DMS114 treated with DMSO at 0.1 percent for 48 hours (cell line): Measurements from ENCODE around the gene HPCAL1.

Source experiments
- DNase-seq: peaks from one replicate; lab custom pipeline; 2025; ENCODE audit not compliant: unreplicated experiment; lab: John Stamatoyannopoulos, UW

HPCAL1 gene

DNA sequence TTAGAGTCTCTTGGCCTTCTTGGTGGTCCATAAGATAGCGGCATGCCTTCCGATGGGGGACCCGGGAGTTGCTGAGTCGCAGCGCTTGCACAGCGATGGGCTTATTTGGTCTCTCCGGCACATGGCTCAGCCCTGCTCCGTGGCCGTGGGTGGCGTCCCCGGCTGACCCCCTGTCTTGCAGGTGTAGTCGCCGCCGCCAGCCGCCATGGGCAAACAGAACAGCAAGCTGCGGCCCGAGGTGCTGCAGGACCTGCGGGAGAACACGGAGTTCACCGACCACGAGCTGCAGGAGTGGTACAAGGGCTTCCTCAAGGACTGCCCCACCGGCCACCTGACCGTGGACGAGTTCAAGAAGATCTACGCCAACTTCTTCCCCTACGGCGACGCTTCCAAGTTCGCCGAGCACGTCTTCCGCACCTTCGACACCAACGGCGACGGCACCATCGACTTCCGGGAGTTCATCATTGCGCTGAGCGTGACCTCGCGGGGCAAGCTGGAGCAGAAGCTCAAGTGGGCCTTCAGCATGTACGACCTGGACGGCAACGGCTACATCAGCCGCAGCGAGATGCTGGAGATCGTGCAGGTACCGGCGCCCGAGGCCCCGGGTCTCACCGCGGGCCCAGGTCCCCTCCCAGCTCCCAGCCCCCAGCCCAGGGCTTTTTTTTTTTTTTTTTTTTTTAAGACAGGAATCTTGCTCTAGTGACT lies 117.0 kb downstream of the HPCAL1 start:
- DNase-seq = no peak

DNA sequence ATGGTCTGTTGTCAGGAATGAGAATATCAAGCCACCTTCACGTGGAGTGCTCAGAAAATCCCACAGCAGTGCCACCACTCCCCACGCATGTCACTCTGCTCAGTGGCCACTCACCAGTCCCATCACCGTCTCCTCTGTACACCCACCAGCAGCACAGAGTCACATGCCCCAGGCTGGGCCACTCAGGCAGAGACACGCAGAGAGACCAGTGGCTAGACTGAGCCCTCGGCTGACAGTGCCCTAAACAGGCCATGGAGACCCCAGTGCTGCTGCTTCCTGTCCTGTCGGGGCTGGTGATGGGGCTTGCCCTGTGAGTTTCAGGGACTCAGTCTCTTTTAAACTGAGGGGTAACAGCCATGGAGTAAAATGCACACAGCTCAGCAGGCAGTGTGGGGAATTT lies 119.5 kb downstream of the HPCAL1 start:
- no peak for DNase-seq

DNA sequence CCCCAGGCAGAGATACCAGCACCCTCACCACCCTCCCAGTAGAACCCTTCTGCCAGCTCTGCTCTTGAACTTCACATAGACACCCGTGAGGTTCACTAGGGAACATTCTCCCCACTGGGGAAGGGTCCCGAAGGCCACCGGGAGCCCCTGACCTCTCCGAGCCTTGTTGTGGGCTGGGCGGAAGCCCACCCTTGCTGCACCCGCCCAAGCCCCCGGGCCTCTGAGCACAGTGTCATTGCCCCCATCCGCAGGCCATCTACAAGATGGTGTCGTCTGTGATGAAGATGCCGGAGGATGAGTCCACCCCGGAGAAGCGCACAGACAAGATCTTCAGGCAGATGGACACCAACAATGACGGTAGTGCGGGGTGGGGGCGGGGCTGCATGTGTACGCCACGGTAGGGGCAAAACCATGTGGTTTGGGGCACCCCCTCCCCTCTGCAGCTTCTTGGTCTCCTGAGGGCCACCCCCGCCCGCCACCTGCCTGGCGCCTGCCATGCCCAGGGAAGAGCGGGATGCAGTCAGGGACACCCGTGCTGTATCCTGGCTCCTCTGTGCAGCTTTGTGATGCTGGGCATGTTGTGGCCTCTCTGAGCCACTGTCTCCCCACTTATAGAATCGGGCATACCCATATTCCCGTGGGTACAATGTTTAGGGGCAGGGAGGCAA lies 120.2 kb downstream of the HPCAL1 start:
- DNase-seq = no peak

DNA sequence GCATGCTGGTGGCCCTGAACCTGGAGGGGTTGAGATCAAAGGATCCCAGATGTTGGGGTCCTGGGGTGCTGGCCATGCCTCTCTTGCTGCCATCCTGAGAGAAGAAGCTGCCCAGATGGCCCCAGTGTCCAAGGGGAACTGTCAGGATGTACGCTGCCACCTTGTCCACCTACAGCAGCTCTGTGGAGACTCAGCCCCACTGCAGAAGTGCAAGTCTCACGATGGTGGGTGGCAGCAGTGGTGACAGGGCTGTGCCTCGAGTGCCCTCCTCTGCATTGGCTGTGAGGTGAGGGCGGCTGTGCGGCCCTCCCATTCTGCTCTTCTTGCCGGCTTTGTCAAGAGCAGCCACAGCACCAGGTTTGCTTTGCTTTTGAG lies 120.7 kb downstream of the HPCAL1 start:
- no peak for DNase-seq

DNA sequence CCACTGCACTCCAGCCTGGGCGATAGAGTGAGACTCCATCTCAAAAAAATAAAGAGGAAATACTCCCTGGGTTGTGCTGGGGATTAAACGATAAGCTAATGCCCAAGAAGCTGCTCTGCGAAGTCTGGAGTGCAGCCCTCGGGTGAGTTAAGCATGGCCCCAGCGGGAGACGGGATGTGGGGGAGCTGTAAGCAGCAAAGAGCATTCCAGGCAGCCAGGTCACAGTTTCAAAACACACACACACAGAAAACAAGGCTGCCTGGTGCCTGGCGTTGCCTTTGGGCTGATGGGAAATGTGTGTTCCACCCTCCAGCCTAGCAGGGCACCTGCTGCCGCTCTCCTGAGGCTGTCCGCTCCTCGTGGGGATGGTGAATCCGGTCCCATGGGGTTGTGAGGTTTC lies 121.3 kb downstream of the HPCAL1 start:
- DNase-seq = no peak

DNA sequence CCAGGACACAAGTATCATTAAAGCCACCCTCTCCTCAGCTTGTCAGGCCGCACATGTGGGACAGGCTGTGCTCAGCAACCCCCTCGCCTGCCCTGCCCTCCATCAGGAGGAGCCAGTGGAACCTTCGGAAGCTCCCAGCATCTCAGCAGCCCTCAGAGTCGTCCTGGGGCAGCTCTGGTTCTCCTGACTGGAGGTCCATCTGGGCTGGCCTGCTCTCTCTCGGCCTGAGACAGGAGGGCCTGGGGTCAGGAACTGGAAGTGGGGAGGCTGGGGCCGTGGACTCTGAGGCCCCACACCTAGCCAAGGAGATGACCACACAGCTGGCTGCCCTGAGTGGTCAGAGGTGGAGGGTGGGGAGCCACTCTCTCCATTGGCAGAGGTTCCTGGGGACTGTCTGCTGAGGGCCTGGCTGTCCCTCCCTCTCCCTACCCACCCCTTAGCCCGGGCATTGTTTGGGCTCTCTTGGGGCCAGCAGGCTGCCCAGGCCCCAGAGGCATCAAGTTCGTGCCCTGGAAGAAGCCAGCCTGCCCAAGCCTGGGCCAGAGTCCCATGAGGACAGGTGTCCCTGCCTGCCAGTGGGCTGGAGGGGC lies 122.3 kb downstream of the HPCAL1 start:
- DNase-seq = no peak

DNA sequence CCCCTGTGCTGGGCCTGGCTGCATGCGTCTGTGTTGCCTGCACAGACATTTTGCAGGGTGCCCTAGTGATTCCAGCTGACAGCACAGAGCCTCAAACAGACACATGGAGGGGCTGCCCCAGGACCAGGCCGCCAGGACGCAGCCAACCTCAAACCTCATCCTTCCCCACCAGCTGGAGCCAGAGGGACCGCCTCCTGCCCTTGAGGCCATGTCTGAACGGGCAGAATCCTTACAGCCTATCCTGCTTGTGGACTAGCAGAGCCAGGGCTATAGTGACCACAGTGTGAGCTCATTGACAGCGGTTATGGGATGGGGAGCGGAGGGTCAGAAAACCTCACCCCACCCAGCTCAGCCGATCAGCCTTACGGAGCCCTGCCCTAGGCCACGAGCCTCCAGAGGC lies 123.0 kb downstream of the HPCAL1 start:
- no peak for DNase-seq

DNA sequence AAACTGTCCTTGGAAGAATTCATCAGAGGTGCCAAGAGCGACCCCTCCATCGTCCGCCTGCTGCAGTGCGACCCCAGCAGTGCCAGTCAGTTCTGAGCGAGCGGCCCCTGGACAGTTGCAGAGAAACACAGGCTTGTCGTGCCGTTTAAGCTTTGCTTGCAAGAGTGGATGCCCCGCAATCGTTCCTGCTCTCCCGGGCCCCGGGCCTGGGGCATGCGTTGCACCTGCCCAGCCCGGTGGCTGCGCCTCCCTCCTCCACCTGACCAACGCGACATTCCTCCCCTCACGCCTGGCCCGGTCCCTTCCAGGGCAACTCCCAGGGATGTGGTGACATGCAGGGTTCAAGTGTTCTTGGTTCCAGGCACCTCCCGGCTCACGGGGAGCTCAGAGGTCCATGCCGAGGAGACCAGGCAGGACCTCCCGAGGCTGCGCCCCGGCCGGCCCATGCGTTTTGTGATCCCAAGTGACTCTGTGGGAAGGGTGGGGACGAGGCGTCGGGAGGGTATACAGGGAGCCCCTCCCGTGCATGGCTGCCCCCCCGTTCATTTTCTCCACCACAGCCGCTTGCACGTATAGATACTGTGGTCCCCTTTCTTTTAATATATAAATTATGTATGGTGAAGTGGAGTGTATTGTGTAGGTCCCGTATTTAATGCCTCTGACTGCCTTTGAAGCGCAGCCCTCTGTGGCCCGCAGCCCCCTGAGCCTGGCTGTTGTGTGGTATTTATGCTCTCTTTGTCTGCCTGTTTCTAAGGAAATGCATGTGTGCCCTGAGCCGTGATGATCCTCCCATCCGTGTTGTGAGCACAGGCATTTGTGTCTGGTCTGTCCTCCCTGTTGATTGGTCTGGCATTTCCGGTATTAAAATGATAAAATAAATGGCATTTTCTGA lies 124.3 kb downstream of the HPCAL1 start:
- DNase-seq = no peak

DNA sequence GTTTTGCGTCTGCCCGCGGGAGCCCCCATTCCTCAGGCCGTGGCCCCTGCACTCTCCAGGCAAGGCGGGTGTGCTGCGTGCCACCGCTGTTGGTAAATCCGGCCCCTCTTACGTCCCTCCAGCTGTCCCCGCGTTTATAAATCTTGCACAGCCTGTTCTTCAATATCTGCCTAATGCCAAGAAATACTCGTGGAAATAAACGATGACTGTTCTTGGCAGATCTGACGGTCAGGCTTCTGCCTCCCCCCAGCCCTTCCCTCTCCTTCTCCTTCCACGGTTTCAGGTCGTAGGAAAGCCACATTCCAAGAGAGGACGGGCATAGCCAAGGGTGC lies 124.9 kb downstream of the HPCAL1 start:
- DNase-seq = no peak

DNA sequence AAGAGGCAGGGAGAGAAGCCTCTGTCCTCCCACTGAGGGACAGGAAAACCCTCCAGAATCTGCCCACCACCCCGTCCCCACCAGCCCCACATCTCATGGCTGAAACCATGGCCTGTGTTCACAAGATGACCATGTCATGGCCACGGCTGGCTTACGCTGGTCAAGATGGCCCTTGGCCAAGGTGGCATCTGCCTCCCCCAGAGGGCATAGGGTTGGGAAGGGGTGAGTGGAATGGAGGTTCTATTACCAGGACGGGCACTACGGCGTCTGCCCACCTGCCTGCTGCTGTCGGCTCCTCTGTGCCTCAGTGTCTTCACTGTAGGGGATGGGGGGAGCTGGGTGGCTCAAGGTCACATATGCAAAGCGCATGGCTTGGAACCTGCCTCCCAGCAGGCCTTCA lies 125.7 kb downstream of the HPCAL1 start:
- DNase-seq = no peak

DNA sequence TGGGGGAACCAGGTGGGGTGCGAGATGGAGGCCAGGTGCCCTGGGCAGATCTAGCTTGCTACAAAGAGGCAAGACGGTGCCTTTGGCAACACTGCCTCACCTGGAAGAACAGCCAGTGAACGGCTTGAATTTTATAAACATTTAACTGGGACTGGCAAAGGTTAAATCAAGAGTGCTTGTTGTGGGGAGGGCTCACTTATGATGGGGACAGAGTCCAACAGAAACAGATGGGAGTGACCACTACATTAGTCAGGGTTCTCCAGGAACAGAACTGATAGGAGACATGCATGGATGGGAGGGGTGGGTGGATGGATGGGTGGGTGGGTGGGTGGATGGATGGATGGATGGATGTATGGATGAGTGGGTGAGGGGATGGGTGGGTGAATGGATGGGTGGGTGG lies 126.2 kb downstream of the HPCAL1 start:
- no peak for DNase-seq

DNA sequence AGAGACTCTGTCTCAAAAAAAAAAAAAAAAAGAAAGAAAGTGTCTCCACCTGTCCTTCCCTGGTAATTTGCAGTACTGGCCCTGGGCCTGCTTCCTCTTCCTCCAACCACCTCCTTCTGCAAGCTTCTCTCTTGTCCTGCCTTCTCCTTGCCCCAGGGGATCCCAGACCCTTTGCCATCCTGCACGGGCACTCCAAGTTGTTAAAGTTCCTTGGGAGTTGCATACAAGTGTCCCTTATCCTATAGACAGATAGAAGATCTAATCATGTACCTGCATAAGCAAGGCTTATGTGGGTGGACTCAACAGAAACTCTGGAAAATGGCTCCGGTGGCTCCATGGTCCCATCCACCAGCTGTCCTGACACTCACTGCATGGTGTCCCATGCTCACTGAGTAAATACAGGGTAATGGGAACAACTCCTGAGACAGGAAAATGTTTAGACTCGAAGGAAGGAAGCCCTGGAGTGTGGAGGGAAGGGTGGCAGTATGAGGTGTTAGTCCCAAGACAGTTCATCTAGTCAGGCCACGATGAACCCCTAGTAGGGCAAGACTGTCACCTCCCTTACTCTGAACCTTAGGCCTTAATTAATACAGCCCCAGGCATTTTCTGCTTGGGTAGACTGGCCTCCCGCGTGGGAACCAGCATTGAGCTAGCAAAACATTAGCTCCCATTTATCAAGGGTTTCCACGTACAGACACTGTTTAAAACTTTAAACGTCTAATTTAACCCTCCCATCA lies 128.3 kb downstream of the HPCAL1 start:
- DNase-seq = no peak

DNA sequence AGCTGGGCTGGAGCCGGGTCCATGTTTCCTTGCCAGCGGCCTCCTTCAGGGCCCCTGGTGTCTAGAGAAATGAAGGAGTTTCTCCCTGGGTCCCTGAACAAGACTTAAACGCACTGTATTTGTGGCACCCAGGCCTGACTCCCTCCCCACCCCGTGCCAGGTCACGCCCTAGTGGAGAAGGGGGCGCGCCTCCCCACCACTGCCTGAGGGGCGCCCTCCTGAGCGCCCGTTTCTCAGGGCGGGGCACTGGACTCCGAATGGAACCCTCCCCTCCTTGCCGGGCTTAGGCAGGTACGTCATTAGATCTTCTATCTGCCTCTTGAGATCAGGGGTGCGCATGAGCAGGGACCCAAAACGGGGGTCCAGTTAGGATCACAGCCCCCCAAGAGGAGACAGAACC lies 129.1 kb downstream of the HPCAL1 start:
- no peak for DNase-seq

DNA sequence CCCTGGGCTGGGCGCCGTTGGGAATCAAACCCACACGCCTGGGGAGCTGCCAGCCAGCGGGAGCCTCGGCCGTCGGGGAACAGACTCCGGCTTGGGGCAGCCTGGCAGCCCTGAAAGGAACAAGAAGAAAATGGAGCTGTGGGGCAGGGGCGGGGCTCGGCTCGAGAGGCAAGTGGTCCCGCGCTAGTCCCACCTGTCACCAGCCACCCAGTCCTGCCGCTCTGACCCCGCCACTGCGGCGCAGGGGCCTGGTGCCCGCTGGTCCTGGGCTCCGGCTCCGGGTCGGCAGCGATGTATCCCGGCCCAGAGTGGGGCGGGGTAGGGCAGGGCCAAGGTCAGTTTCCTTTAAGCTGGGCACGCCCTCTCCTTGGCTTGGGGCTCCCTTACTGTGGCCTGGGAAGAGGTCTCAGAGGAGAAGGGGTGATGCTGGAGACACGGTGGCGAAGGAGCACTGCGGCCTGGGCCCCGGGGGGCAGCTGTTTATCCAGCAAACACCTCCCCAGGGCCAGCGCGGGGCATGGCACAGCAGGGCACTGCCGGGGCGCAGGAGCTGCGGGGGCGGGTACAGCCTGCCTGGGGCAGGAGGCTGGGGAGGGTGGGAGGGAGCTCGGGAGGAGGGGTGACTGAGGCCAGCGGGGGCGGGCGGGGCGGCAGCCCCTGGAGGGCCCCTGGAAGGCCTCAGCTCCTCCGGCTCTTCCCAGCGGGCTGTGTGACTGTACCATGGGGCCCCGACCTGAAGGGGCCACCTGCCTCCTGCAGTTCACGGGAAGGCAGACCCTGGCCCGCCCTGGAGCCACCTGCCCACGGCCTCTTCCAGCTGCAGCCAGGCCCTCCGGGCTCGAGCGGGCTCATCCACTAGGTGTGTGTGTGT lies 129.8 kb downstream of the HPCAL1 start:
- no peak for DNase-seq

DNA sequence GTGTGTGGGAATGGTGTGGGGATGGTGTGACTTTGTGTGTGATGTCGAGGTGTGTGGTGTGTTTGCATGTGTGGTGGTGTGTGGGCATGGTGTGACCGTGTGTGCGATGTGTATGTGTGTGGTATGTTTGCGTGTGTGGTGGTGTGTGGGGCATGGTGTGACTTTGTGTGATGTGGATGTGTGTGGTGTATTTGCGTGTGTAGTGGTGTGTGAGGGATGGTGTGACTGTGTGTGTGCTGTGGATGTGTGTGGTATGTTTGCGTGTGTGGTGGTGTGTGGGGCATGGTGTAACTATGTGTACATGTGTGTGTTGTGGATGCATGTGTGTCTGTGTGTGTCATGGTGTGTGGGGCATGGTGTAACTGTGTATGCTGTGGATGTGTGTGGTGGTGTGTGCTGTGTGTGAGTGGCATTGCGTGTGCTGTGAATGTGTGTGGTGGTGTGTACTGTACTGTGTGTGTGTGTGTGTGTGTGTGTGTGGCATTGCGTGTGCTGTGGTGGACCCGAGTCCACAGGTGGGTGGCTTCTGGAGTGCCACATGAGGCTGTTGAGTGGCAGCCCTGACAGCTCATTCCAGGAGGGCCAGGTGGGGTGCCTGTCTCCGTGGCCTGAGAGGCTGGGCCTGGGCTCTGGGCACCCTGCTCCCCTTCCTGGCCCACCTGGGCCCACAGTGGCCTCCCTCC lies 130.7 kb downstream of the HPCAL1 start:
- no peak for DNase-seq

DNA sequence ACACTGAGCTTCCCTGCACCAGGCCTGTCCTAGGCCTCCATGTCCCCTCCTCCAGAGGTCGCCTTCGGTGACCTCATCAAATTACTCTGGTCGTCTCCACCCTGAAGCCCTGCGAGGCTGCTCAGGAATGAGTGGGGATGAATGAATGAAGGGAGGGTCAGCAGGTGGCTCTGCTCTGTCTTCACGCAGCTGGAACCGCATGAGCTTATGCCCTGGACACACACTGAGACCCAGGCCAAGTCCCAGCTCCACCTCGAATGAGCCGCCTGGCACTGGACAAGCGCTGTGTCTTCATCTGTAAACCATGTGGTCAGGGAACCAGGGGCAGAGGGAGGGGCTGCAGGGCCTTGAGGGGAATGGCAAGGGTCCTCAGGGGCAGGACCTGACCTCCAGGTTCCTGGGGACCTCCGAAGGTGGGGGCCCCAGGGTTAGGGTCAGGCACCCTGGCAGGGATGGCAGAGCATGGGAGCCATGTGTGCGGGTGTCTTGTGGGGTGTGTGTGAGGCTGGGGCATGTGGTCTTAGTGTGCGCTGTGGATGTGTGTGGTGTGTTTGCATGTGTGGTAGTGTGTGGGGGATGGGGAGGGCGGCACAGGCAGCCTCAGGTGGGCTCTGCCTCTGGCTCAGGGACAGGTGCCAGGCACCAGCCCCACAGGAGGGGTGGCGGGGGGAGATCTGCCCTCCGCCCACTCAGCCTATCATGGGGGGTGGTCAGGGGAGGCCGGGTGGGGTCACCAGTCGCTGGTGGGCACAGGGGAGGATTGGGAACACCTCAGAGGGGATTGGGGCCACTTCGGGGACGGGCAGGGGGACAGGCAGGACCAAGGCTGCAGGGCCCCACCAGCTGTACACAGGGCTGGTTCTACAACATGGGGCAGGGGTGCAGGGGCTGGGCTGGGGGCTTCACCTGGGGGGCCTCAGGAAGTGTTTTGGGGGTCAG lies 131.5 kb downstream of the HPCAL1 start:
- DNase-seq = no peak

DNA sequence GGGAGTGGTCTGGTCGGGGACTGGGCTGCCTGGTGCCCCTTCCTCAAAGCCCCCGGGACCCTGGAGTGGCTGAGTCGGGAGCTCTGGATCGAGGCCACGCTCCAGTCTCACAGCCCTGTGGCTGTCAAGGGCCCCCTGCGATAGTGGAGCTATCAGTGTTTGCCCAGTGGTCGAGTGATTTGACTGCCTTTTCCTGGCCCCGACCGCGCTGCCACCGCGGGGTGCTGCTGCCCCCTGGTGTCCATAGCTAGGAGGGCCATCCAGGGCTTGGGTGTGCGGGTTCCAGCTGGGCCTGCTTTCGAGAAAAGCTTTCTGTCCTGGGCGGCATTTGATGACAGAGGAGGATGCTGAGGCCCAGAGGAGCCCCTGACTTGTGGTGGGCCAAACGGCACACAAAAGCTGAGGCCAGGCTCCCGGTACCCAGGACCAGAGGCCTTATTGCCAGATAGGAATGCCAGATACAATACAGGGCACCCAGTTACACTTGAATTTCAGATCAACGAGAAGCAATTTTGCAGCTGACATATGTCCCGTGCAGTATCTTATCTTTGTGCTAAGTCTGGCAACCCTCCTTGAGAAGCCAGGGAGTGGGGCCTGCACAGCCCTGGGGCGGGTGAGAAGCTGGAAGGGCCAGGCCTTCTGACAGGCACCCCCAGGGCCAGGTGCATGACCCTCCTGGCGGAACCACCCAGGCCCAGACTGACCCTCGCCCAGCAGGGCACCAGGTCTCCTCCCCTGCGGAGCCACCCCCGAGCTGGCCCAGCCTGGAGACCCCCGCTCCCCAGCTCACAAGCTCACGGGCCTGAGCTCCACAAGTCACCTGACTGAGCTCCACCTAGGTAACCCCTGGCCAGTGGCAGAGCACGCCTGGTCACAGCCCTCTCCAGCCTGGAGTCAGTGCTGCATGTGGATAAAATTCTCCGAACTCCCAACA lies 132.4 kb downstream of the HPCAL1 start:
- DNase-seq = peak; percentile 49
